Activated CD8-positive, alpha-beta T cell treated with anti-CD3 and anti-CD28 coated beads for 36 hours (primary cell): ENCODE data around the gene FAR1. TPM values are rescaled to one million over a fixed set of nuclear protein-coding genes. Genes with fewer than 3 reads are reported as not detected.
"Not testable (repeated sequence)": the region's sequence is repeated elsewhere in the genome, so short reads cannot be mapped to it uniquely, and the experiment has no call there.

ENCODE experiments used
- ATAC-seq: fragments of 200-7000 bp; cut with Tn5 transposase; one replicate; pipeline ENCODE4 v1.10.0; 2021; ENCODE audit warnings: mild to moderate bottlenecking, moderate library complexity
- CTCF ChIA-PET: fragments of 350-600 bp; sonication (Branson Sonifier 250); formaldehyde crosslinking; loops from one replicate; lab custom pipeline; 2021; ENCODE audit warnings: antibody characterized with exemption; lab: Charles Lee
- POLR2A ChIA-PET: fragments of 350-600 bp; sonication (Branson Sonifier 250); formaldehyde crosslinking; loops from one replicate; lab custom pipeline; 2021; ENCODE audit warnings: antibody characterized with exemption; lab: Charles Lee
- DNase-seq: peaks from one replicate; pipeline ENCODE4 v3.0.0-alpha.2; 2020
- H3K27ac Mint-ChIP-seq: one replicate; pipeline ENCODE4 v1.8.0; 2021; ENCODE audit warnings: mild to moderate bottlenecking, mixed read lengths
- H3K27me3 Mint-ChIP-seq: one replicate; pipeline ENCODE4 v1.8.0; 2021; ENCODE audit warnings: mixed read lengths
- H3K36me3 Mint-ChIP-seq: one replicate; pipeline ENCODE4 v1.8.0; 2021; ENCODE audit warnings: low read depth, mixed read lengths
- H3K4me1 Mint-ChIP-seq: one replicate; pipeline ENCODE4 v1.8.0; 2021; ENCODE audit warnings: low read depth, mixed read lengths
- H3K4me3 Mint-ChIP-seq: one replicate; pipeline ENCODE4 v1.8.0; 2021; ENCODE audit warnings: mild to moderate bottlenecking, moderate library complexity, mixed read lengths
- H3K9me3 Mint-ChIP-seq: one replicate; pipeline ENCODE4 v1.8.0; 2021; ENCODE audit warnings: mixed read lengths
- CTCF ChIP-seq: fragments of 200-600 bp; IDR thresholded peaks from one replicate; pipeline ENCODE4 v1.8.0; 2022; ENCODE audit warnings: antibody characterized with exemption, mild to moderate bottlenecking
- intact Hi-C: fragments of 100-400 bp; cut with micrococcal nuclease; formaldehyde crosslinking; loops from one replicate; pipeline ENCODE4 v1.10.0; 2022
- total RNA-seq, 2 experiments: library from RNA; stranded (reverse); gene quantifications; one replicate each; pipeline ENCODE4 v1.2.3, GENCODE V29; 2021

The FAR1 gene
- total RNA-seq, 2 experiments from 2014 or later = 44.0 to 44.7 TPM

GRCh38 chr11:13728076-13728475 lies 59.6 kb downstream of the FAR1 start:
- ATAC-seq (no peak), DNase-seq (no peak)
- TF ChIP-seq CTCF = no peak
- CTCF ChIA-PET = interaction anchor here (0.9 kb wide), 1 partner anchor 203 kb away, joined by 3 read pairs; no protein-coding TSS in a partner anchor
- H3K27ac Mint-ChIP-seq = no peak overlapping the region
- H3K4me3 Mint-ChIP-seq = no peak overlapping the region
- no peaks in the 10 kb centered on the region for H3K4me1 Mint-ChIP-seq
- intact Hi-C loops = no loop called here
- H3K36me3 Mint-ChIP-seq = peaks cover 30% of the 10 kb centered on the region
- H3K9me3 Mint-ChIP-seq = no peaks in the 10 kb centered on the region
- POLR2A ChIA-PET = no interaction called here
- H3K27me3 Mint-ChIP-seq = no peaks in the 10 kb centered on the region

- Mint-ChIP-seq H3K9me3 (no peaks in the 10 kb centered on the region), H3K27me3 (peaks cover 2% of the 10 kb centered on the region), H3K4me3 (no peak overlapping the region), H3K27ac (no peak overlapping the region), H3K36me3 (peaks cover 3% of the 10 kb centered on the region), H3K4me1 (no peaks in the 10 kb centered on the region)
- CTCF ChIA-PET = no interaction called here
- TF ChIP-seq CTCF = no peak
- intact Hi-C loops = no loop called here
- no peak for DNase-seq
- POLR2A ChIA-PET = no interaction called here
- ATAC-seq = no peak
These were observed 66.1 kb downstream of the FAR1 start for GRCh38 chr11:13734530-13734929.

GRCh38 chr11:13745165-13745564 lies 76.7 kb downstream of the FAR1 start:
- ATAC-seq = no peak
- peaks cover 31% of the 10 kb centered on the region for H3K27me3 Mint-ChIP-seq
- no peaks in the 10 kb centered on the region for H3K4me1 Mint-ChIP-seq
- intact Hi-C loops = no loop called here
- H3K36me3 Mint-ChIP-seq = no peaks in the 10 kb centered on the region
- DNase-seq = no peak
- no peak for TF ChIP-seq CTCF
- POLR2A ChIA-PET = no interaction called here
- CTCF ChIA-PET = interaction anchor here (0.9 kb wide), 1 partner anchor 27 kb away, joined by 3 read pairs; no protein-coding TSS in a partner anchor
- no peaks in the 10 kb centered on the region for H3K9me3 Mint-ChIP-seq
- no peak overlapping the region for H3K27ac Mint-ChIP-seq
- no peak overlapping the region for H3K4me3 Mint-ChIP-seq

GRCh38 chr11:13753316-13753715 lies 84.8 kb downstream of the FAR1 start:
- POLR2A ChIA-PET, H3K36me3 Mint-ChIP-seq, H3K27ac Mint-ChIP-seq, H3K4me1 Mint-ChIP-seq, DNase-seq, ATAC-seq, H3K4me3 Mint-ChIP-seq, CTCF ChIA-PET, intact Hi-C loops, H3K9me3 Mint-ChIP-seq, H3K27me3 Mint-ChIP-seq: not testable (repeated sequence)

GRCh38 chr11:13759050-13759449 lies 90.6 kb downstream of the FAR1 start:
- ChIA-PET POLR2A (no interaction called here), CTCF (interaction anchor here (1.3 to 3.3 kb wide), 2 partner anchors 13 to 15 kb away, joined by 3 to 18 read pairs; no protein-coding TSS in a partner anchor)
- Mint-ChIP-seq H3K27me3 (no peaks in the 10 kb centered on the region), H3K9me3 (no peaks in the 10 kb centered on the region), H3K27ac (no peak overlapping the region), H3K36me3 (no peaks in the 10 kb centered on the region), H3K4me1 (no peaks in the 10 kb centered on the region), H3K4me3 (no peak overlapping the region)
- no peak for ATAC-seq
- intact Hi-C loops = no loop called here
- no peak for TF ChIP-seq CTCF
- no peak for DNase-seq
